HEK293 (cell line): ENCODE results near the gene CFL1.

ENCODE experiments used
- BCL11B ChIP-seq: fragments of 450-650 bp; formaldehyde crosslinking; IDR thresholded peaks from 2 replicates; pipeline ENCODE4 v1.5.1; 2016; ENCODE audit warnings: low read depth, missing biosample characterization, missing genetic modification characterization
- HOXC10 ChIP-seq: sonication (generic); formaldehyde crosslinking; IDR thresholded peaks from 2 replicates; pipeline ENCODE4 v1.8.1; 2023; ENCODE audit warnings: mild to moderate bottlenecking, missing genetic modification reagents
- KLF8 ChIP-seq: fragments of 450-650 bp; formaldehyde crosslinking; IDR thresholded peaks from 2 replicates; pipeline ENCODE4 v1.5.1; 2016; ENCODE audit warnings: missing biosample characterization, missing genetic modification characterization
- PRDM6 ChIP-seq: fragments of 450-650 bp; formaldehyde crosslinking; IDR thresholded peaks from 2 replicates; pipeline ENCODE4 v1.5.1; 2017; ENCODE audit warnings: missing biosample characterization, missing genetic modification characterization
- SCRT1 ChIP-seq: fragments of 450-650 bp; formaldehyde crosslinking; IDR thresholded peaks from 2 replicates; pipeline ENCODE4 v1.5.1; 2016; ENCODE audit warnings: missing biosample characterization, missing genetic modification characterization, borderline replicate concordance
- TSHZ1 ChIP-seq: fragments of 450-650 bp; formaldehyde crosslinking; IDR thresholded peaks from 2 replicates; pipeline ENCODE4 v1.5.1; 2016; ENCODE audit warnings: missing biosample characterization, missing genetic modification characterization, borderline replicate concordance
- YY1 ChIP-seq: fragments of 450-650 bp; formaldehyde crosslinking; IDR thresholded peaks from 2 replicates; pipeline ENCODE4 v1.5.1; 2018; ENCODE audit warnings: missing biosample characterization, missing genetic modification characterization
- ZBTB26 ChIP-seq: fragments of 450-650 bp; formaldehyde crosslinking; optimal IDR thresholded peaks from 2 replicates; pipeline ENCODE3; 2016; ENCODE audit warnings: missing biosample characterization, mild to moderate bottlenecking, missing genetic modification characterization
- ZBTB7A ChIP-seq: fragments of 450-650 bp; formaldehyde crosslinking; IDR thresholded peaks from 2 replicates; pipeline ENCODE4 v1.5.1; 2016; ENCODE audit warnings: low read depth, missing biosample characterization, missing genetic modification characterization
- ZNF133 ChIP-seq: fragments of 450-650 bp; formaldehyde crosslinking; IDR thresholded peaks from 2 replicates; pipeline ENCODE4 v1.5.1; 2016; ENCODE audit warnings: missing biosample characterization, missing genetic modification characterization
- ZNF174 ChIP-seq: fragments of 450-650 bp; formaldehyde crosslinking; IDR thresholded peaks from 2 replicates; pipeline ENCODE4 v1.5.0; 2017; ENCODE audit warnings: missing biosample characterization, mild to moderate bottlenecking, missing genetic modification characterization
- ZNF335 ChIP-seq: fragments of 450-650 bp; formaldehyde crosslinking; conservative IDR thresholded peaks from 2 replicates; pipeline ENCODE4 v1.5.1; 2016; ENCODE audit warnings: missing biosample characterization, missing genetic modification characterization
- ZNF510 ChIP-seq: fragments of 450-650 bp; formaldehyde crosslinking; IDR thresholded peaks from 2 replicates; pipeline ENCODE4 v1.5.1; 2018; ENCODE audit warnings: mild to moderate bottlenecking, missing genetic modification characterization, missing biosample characterization; ENCODE audit not compliant: insufficient replicate concordance
- ZNF555 ChIP-seq: fragments of 450-650 bp; formaldehyde crosslinking; conservative IDR thresholded peaks from 2 replicates; pipeline ENCODE4 v1.5.1; 2017; ENCODE audit warnings: missing biosample characterization, mild to moderate bottlenecking, missing genetic modification characterization, inconsistent platforms
- ZNF561 ChIP-seq: fragments of 450-650 bp; IDR thresholded peaks from 2 replicates; pipeline ENCODE4 v1.5.1; 2018; ENCODE audit warnings: missing biosample characterization, missing genetic modification characterization, borderline replicate concordance
- ZNF585B ChIP-seq: fragments of 450-650 bp; formaldehyde crosslinking; IDR thresholded peaks from 2 replicates; pipeline ENCODE4 v1.5.1; 2016; ENCODE audit warnings: missing biosample characterization, missing genetic modification characterization
- ZNF600 ChIP-seq: fragments of 450-650 bp; formaldehyde crosslinking; IDR thresholded peaks from 2 replicates; pipeline ENCODE4 v1.5.1; 2016; ENCODE audit warnings: missing biosample characterization, missing genetic modification characterization
- ZNF610 ChIP-seq: fragments of 450-650 bp; formaldehyde crosslinking; IDR thresholded peaks from 2 replicates; pipeline ENCODE4 v1.5.1; 2016; ENCODE audit warnings: missing biosample characterization, missing genetic modification characterization, borderline replicate concordance
- ZNF621 ChIP-seq: fragments of 450-650 bp; formaldehyde crosslinking; IDR thresholded peaks from 2 replicates; pipeline ENCODE4 v1.5.1; 2017; ENCODE audit warnings: missing biosample characterization, missing genetic modification characterization
- ZNF639 ChIP-seq: fragments of 450-650 bp; formaldehyde crosslinking; IDR thresholded peaks from 2 replicates; pipeline ENCODE4 v1.5.1; 2016; ENCODE audit warnings: missing biosample characterization, missing genetic modification characterization
- ZNF654 ChIP-seq: fragments of 450-650 bp; formaldehyde crosslinking; IDR thresholded peaks from 2 replicates; pipeline ENCODE4 v1.5.1; 2016; ENCODE audit warnings: low read depth, missing biosample characterization, missing genetic modification characterization
- ZNF658 ChIP-seq: fragments of 450-650 bp; formaldehyde crosslinking; IDR thresholded peaks from 2 replicates; pipeline ENCODE4; 2016; ENCODE audit warnings: missing biosample characterization, missing genetic modification characterization
- ZNF660 ChIP-seq: fragments of 450-650 bp; IDR thresholded peaks from 2 replicates; pipeline ENCODE4 v1.5.1; 2018; ENCODE audit warnings: missing biosample characterization, mild to moderate bottlenecking, missing genetic modification characterization
- ZNF701 ChIP-seq: fragments of 450-650 bp; formaldehyde crosslinking; IDR thresholded peaks from 2 replicates; pipeline ENCODE4 v1.5.1; 2016; ENCODE audit warnings: missing biosample characterization, missing genetic modification characterization
- ZNF704 ChIP-seq: fragments of 450-650 bp; formaldehyde crosslinking; IDR thresholded peaks from 2 replicates; pipeline ENCODE4 v1.5.1; 2016; ENCODE audit warnings: missing biosample characterization, missing genetic modification characterization
- ZNF768 ChIP-seq: fragments of 450-650 bp; formaldehyde crosslinking; IDR thresholded peaks from 2 replicates; pipeline ENCODE4 v1.5.1; 2018; ENCODE audit warnings: missing biosample characterization, mild to moderate bottlenecking, missing genetic modification characterization
- ZNF777 ChIP-seq: fragments of 450-650 bp; formaldehyde crosslinking; IDR thresholded peaks from 2 replicates; pipeline ENCODE4 v1.5.1; 2017; ENCODE audit warnings: missing biosample characterization, missing genetic modification characterization, borderline replicate concordance
- ZNF792 ChIP-seq: fragments of 450-650 bp; formaldehyde crosslinking; IDR thresholded peaks from 2 replicates; pipeline ENCODE4 v1.5.1; 2016; ENCODE audit warnings: missing biosample characterization, missing genetic modification characterization
- ZNF837 ChIP-seq: fragments of 450-650 bp; formaldehyde crosslinking; IDR thresholded peaks from 2 replicates; pipeline ENCODE4 v1.5.1; 2016; ENCODE audit warnings: missing biosample characterization, missing genetic modification characterization
- ZNF843 ChIP-seq: fragments of 450-650 bp; formaldehyde crosslinking; IDR thresholded peaks from 2 replicates; pipeline ENCODE4 v1.5.1; 2016; ENCODE audit warnings: missing biosample characterization, missing genetic modification characterization

CFL1 gene

GRCh38 chr11:65860278-65861164, 2.5 kb upstream of the CFL1 start, which contains the start of gene MUS81 (continued):
- TF ChIP-seq KLF8 (tag by site-specific recombination) (peak; percentile 84), ZBTB7A (tag by site-specific recombination) (no peak; the same call in 1 of the 2 replicates), ZNF792 (tag by site-specific recombination) (no peak), ZNF837 (no peak), ZNF585B (tag by site-specific recombination) (no peak), ZNF555 (tag by site-specific recombination) (no peak), ZNF768 (tag by site-specific recombination) (no peak), ZNF335 (peak; percentile 96), ZNF621 (tag by site-specific recombination) (no peak), ZNF701 (tag by site-specific recombination) (no peak), ZNF654 (tag by site-specific recombination) (no peak), ZNF174 (tag by site-specific recombination) (no peak), ZNF610 (tag by site-specific recombination) (no peak), ZBTB26 (tag by site-specific recombination) (peak; percentile 51), ZNF777 (tag by site-specific recombination) (peak; percentile 59; the same call in 1 of the 2 replicates), TSHZ1 (tag by site-specific recombination) (peak; percentile 6; the same call in 1 of the 2 replicates), ZNF660 (peak; percentile 90), BCL11B (tag by site-specific recombination) (peak; percentile 17; the same call in 1 of the 2 replicates), PRDM6 (no peak), ZNF843 (tag by site-specific recombination) (0 out of 2 replicates have a peak, but pooled peaks have one; percentile 29), ZNF561 (tag by site-specific recombination) (peak; percentile 97), ZNF704 (tag by site-specific recombination) (no peak), HOXC10 (CRISPR knock-in tag) (no peak), SCRT1 (no peak), ZNF133 (tag by site-specific recombination) (no peak), YY1 (tag by site-specific recombination) (no peak; the same call in 1 of the 2 replicates), ZNF658 (tag by site-specific recombination) (no peak), ZNF639 (tag by site-specific recombination) (peak; percentile 70; the same call in 1 of the 2 replicates), ZNF600 (tag by site-specific recombination) (0 out of 2 replicates have a peak, but pooled peaks have one; percentile 27), ZNF510 (tag by site-specific recombination) (no peak)
